GM12878 (cell line): Measurements from ENCODE around the gene ZCCHC17. TPM values are rescaled to one million over a fixed set of nuclear protein-coding genes. Genes with fewer than 3 reads are reported as not detected.

Experiments
- ATAC-seq: fragments of 200-7000 bp; cut with Tn5 transposase; 3 replicates; pipeline ENCODE4 v1.9.1; 2020; ENCODE audit warnings: mild to moderate bottlenecking, moderate library complexity
- BruUV-seq: library from RNA; stranded (reverse); fragments of 400-500 nt; replicated peaks from 2 replicates; lab custom pipeline; 2021; lab: Mats Ljungman, UMichigan
- CTCF ChIA-PET: fragments of 300-600 bp; sonication (Branson Sonifier 250); formaldehyde crosslinking; extraction: SDS; loops from one replicate; lab custom pipeline; 2021; ENCODE audit warnings: inconsistent platforms; lab: Yijun Ruan, JAX
- POLR2A ChIA-PET: fragments of 350-600 bp; formaldehyde crosslinking; extraction: SDS; loops from one replicate; lab custom pipeline; 2021; ENCODE audit warnings: inconsistent platforms; lab: Charles Lee
- RAD21 ChIA-PET: fragments of 300-600 bp; sonication (Branson Sonifier 250); formaldehyde crosslinking; loops from one replicate; lab custom pipeline; 2023; ENCODE audit warnings: antibody characterized with exemption; ENCODE audit not compliant: unreplicated experiment; lab: Charles Lee
- SMC1A ChIA-PET: fragments of 300-600 bp; sonication (Branson Sonifier 250); formaldehyde crosslinking; loops from one replicate; lab custom pipeline; 2023; ENCODE audit not compliant: unreplicated experiment, uncharacterized antibody; lab: Charles Lee
- DNase-seq: peaks from one replicate; pipeline ENCODE4 v3.0.0-alpha.2; 2011; ENCODE audit warnings: low read depth, low spot score
- FAIRE-seq: peaks from 3 replicates; lab custom pipeline; 2011; peaks lifted over from hg19 to GRCh38; lab: Jason Lieb, UNC
- H2AFZ ChIP-seq: 2 replicates; pipeline ENCODE4 v1.6.0; 2011; ENCODE audit warnings: low read depth, low read length, control low read depth; ENCODE audit not compliant: control insufficient read depth
- H3K27ac ChIP-seq: 2 replicates; pipeline ENCODE4 v1.5.1; 2011; ENCODE audit warnings: control low read depth; ENCODE audit not compliant: control insufficient read depth, insufficient read depth
- H3K27me3 ChIP-seq, 2 experiments: replicated peaks in 1 of 2; 2 replicates each; pipeline versions ENCODE4 v1.6.0 to v1.6.1; 2011; ENCODE audit warnings: low read length in 1 of 2; ENCODE audit not compliant: control insufficient read depth in 2 of 2, insufficient read depth in 2 of 2
- H3K36me3 ChIP-seq, 2 experiments: 2 replicates each; pipeline ENCODE4 v1.5.1; 2011; ENCODE audit warnings: low read length in 1 of 2; ENCODE audit not compliant: control insufficient read depth in 2 of 2, insufficient read depth in 2 of 2
- H3K4me1 ChIP-seq: 2 replicates; pipeline ENCODE4 v1.6.1; 2011; ENCODE audit warnings: mild to moderate bottlenecking, low read length, moderate library complexity, mixed read lengths; ENCODE audit not compliant: control insufficient read depth, insufficient read depth
- H3K4me2 ChIP-seq: 2 replicates; pipeline ENCODE4 v1.6.0; 2011; ENCODE audit warnings: control low read depth; ENCODE audit not compliant: control insufficient read depth, insufficient read depth
- H3K4me3 ChIP-seq: fragments of 200-600 bp; sonication (generic); 2 replicates; pipeline ENCODE4 v1.5.1; 2016
- H3K79me2 ChIP-seq: 2 replicates; pipeline ENCODE4 v1.6.0; 2011; ENCODE audit warnings: low read length; ENCODE audit not compliant: control insufficient read depth, insufficient read depth
- H3K9ac ChIP-seq: 2 replicates; pipeline ENCODE4 v1.8.0; 2011; ENCODE audit warnings: low read length, control low read depth, mixed read lengths; ENCODE audit not compliant: control insufficient read depth, insufficient read depth
- H3K9me3 ChIP-seq: replicated peaks from 3 replicates; pipeline ENCODE4 v1.5.1; 2011; ENCODE audit warnings: mild to moderate bottlenecking, low read length; ENCODE audit not compliant: control insufficient read depth, insufficient read depth
- H4K20me1 ChIP-seq: 2 replicates; pipeline ENCODE4 v1.6.0; 2011; ENCODE audit not compliant: control insufficient read depth, insufficient read depth
- CBFB ChIP-seq: IDR thresholded peaks from 2 replicates; pipeline ENCODE4 v1.6.1; 2016; ENCODE audit warnings: antibody characterized with exemption, low read depth
- CBX5 ChIP-seq: sonication (generic); IDR thresholded peaks from 2 replicates; pipeline ENCODE4 v1.6.1; 2016; ENCODE audit warnings: low read depth, moderate library complexity, mild to moderate bottlenecking, inconsistent platforms
- CREM ChIP-seq: IDR thresholded peaks from 2 replicates; pipeline ENCODE4 v1.6.1; 2014; ENCODE audit warnings: antibody characterized with exemption, low read depth
- EZH2 ChIP-seq: IDR thresholded peaks from 2 replicates; pipeline ENCODE4 v1.6.1; 2012; ENCODE audit warnings: low read depth, mild to moderate bottlenecking, control low read depth, inconsistent platforms, low read length, borderline replicate concordance; ENCODE audit not compliant: control insufficient read depth
- GABPA ChIP-seq: IDR thresholded peaks from 2 replicates; pipeline ENCODE4 v1.6.1; 2014; ENCODE audit warnings: antibody characterized with exemption, low read depth, mild to moderate bottlenecking, inconsistent platforms
- JUND ChIP-seq: IDR thresholded peaks from 2 replicates; pipeline ENCODE4 v1.6.1; 2012; ENCODE audit warnings: low read depth, mild to moderate bottlenecking, low read length, improper control_type of control experiment, moderate library complexity
- MEF2B ChIP-seq: fragments of 450-650 bp; IDR thresholded peaks from 2 replicates; pipeline ENCODE4 v1.6.1; 2018; ENCODE audit warnings: mild to moderate bottlenecking, moderate library complexity; ENCODE audit not compliant: partially characterized antibody, poor library complexity, severe bottlenecking
- RBBP5 ChIP-seq: fragments of 200-600 bp; sonication (generic); conservative IDR thresholded peaks from 2 replicates; pipeline ENCODE4 v1.6.1; 2016
- SMAD1 ChIP-seq: fragments of 450-650 bp; IDR thresholded peaks from 2 replicates; pipeline ENCODE4 v1.6.1; 2018; ENCODE audit warnings: mild to moderate bottlenecking, low read depth; ENCODE audit not compliant: partially characterized antibody
- TAF1 ChIP-seq: IDR thresholded peaks from 2 replicates; pipeline ENCODE4 v1.6.1; 2011; ENCODE audit warnings: mild to moderate bottlenecking, low read depth, low read length, borderline replicate concordance
- WGBS: methylation state at CpG from one replicate; pipeline ENCODE4 v1.1.6; 2016; ENCODE audit warnings: low lambda C conversion rate; ENCODE audit not compliant: insufficient replicate concordance, insufficient coverage; ENCODE audit errors: missing lambda C conversion rate; 5-methylcytosine and 5-hydroxymethylcytosine counted together
- in situ Hi-C: fragments of 300-500 bp; cut with MboI; formaldehyde crosslinking; loops from 9 replicates; pipeline ENCODE4 v1.14.3; 2018; ENCODE audit warnings: mixed read lengths
- intact Hi-C: fragments of 100-400 bp; cut with micrococcal nuclease; formaldehyde crosslinking; loops from one replicate; pipeline ENCODE4 v1.14.2; 2022; ENCODE audit not compliant: unreplicated experiment
- polyA plus RNA-seq, 11 experiments: library from polyadenylated mRNA; depleted of rRNA in 4 of 11; unstranded in 6 of 11; stranded (reverse) in 5 of 11; fragments of >200 nt; fragmentation: Nextera tagmentation in 4 of 11; fragmentation: Illumina TruSeq in 1 of 11; extraction: Ambion mirVana in 4 of 11; extraction: Trizol in 1 of 11; gene quantifications; 1 replicate in 1 of 11; 2 replicates in 10 of 11; pipeline versions ENCODE4 v1.2.1 to v1.2.3, GENCODE V29; 2011 to 2016; ENCODE audit warnings: inconsistent platforms in 2 of 11, missing spikeins in 2 of 11, low read depth in 1 of 11
- total RNA-seq, 4 experiments: library from RNA; depleted of rRNA in 3 of 4; stranded (reverse); fragments of >200 nt in 3 of 4; fragmentation: Illumina TruSeq in 1 of 4; extraction: Trizol in 1 of 4; gene quantifications; 2 replicates each; pipeline versions ENCODE4 v1.2.1 to v1.2.3, GENCODE V29; 2013 to 2021
- TF ChIP-seq, protein P1 (sequence below): fragments of 450-650 bp; conservative IDR thresholded peaks from 2 replicates; pipeline ENCODE4 v1.6.1; 2017; ENCODE audit warnings: mild to moderate bottlenecking, moderate library complexity
- TF ChIP-seq, protein P2 (sequence below): IDR thresholded peaks from 2 replicates; pipeline ENCODE4 v1.6.1; 2012; ENCODE audit warnings: low read depth, low read length, improper control_type of control experiment
- TF ChIP-seq, protein P3 (sequence below): IDR thresholded peaks from 2 replicates; pipeline ENCODE4 v1.6.1; 2011; ENCODE audit warnings: borderline replicate concordance, low read depth, mild to moderate bottlenecking, moderate library complexity, low read length; ENCODE audit not compliant: insufficient read depth, poor library complexity, severe bottlenecking

Gene ZCCHC17
- total and polyA plus RNA-seq, 10 of the 15 experiments (the other 5 are each of a cell fraction or from before 2014, with no cell fraction given) = 22.3 to 86.3 (median 47.0) TPM

DNA sequence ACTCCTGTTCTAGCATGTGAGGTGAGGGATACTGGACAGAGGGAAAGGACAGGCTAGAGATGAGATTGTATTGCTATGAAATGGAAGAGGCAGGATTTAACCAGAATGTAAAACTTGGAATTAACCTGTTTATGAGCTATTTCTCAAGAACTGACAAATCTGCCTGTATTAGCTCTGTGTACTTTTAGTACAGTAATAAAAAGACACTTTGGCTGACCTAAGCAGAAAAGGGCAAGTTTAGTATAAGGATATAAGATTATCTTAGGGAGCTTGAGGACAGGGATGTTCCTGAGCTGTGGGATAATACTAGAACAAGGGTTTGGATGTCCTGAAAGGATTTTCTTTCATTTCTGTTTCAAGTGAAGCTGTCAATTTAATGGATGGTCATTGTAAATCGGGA lies 11.2 kb downstream of the ZCCHC17 start:
- Histone ChIP-seq H3K9me3 (no peaks in the 10 kb centered on the region), H3K4me3 (no peak overlapping the region), H3K9ac (no peak overlapping the region), H3K36me3 (peaks cover 0 to 7% of the 10 kb centered on the region in 2 experiments; a peak in 1 of 4 replicates), H3K4me2 (no peak overlapping the region), H3K79me2 (no peaks in the 10 kb centered on the region), H2AFZ (no peak overlapping the region), H3K27me3 (no peaks in the 10 kb centered on the region), H4K20me1 (no peaks in the 10 kb centered on the region), H3K4me1 (no peaks in the 10 kb centered on the region), H3K27ac (no peak overlapping the region)
- in situ Hi-C loops (no loop called here), intact Hi-C loops (no loop called here)
- no TSS peak for BruUV-seq
- CTCF ChIA-PET = no interaction called here
- TF ChIP-seq, protein P1, sequence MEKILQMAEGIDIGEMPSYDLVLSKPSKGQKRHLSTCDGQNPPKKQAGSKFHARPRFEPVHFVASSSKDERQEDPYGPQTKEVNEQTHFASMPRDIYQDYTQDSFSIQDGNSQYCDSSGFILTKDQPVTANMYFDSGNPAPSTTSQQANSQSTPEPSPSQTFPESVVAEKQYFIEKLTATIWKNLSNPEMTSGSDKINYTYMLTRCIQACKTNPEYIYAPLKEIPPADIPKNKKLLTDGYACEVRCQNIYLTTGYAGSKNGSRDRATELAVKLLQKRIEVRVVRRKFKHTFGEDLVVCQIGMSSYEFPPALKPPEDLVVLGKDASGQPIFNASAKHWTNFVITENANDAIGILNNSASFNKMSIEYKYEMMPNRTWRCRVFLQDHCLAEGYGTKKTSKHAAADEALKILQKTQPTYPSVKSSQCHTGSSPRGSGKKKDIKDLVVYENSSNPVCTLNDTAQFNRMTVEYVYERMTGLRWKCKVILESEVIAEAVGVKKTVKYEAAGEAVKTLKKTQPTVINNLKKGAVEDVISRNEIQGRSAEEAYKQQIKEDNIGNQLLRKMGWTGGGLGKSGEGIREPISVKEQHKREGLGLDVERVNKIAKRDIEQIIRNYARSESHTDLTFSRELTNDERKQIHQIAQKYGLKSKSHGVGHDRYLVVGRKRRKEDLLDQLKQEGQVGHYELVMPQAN = no peak
- FAIRE-seq = no peak
- RAD21 ChIA-PET = no interaction called here
- WGBS = 0% methylated on average over 1 of the region's 1 CpG
- DNase-seq = no peak
- SMC1A ChIA-PET = interaction anchor here (1.1 to 1.2 kb wide), 4 partner anchors 10 to 21 kb away, joined by 3 to 5 read pairs (median 3); partner anchors contain the start of genes SNRNP40 and ZCCHC17
- ATAC-seq = no peak
- POLR2A ChIA-PET = interaction anchor here (1.7 kb wide), 1 partner anchor 10 kb away, joined by 4 read pairs; no protein-coding TSS in a partner anchor

DNA sequence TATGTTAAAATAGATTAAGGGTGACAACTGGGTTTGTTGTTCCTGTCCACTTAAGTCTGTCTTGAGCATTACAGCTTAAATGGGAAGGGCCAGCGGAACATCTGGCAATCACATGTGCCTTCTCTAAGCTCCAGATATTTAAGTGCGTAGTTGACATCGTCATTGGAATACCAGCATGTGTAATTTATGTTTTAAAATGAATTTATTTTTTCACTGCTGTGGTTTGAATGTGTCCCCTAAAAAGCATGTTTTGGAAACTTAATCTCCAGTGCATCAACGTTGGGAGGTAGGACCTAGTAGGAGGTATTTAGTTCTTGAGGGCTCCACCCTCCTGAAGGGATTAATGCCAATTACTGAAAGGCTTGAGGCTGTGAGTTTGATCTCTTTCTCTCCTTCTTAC lies 13.4 kb downstream of the ZCCHC17 start:
- ChIA-PET POLR2A (interaction anchor here (1.2 kb wide), 1 partner anchor 12 kb away, joined by 5 read pairs; no protein-coding TSS in a partner anchor), SMC1A (no interaction called here), CTCF (no interaction called here), RAD21 (no interaction called here)
- H3K36me3 ChIP-seq = peaks cover 0 to 10% of the 10 kb centered on the region in 2 experiments; a peak in 1 of 4 replicates
- no peak overlapping the region for H3K9ac ChIP-seq
- no peaks in the 10 kb centered on the region for H3K79me2 ChIP-seq
- H3K27ac ChIP-seq = no peak overlapping the region
- intact Hi-C loops = no loop called here
- H3K4me3 ChIP-seq = no peak overlapping the region
- in situ Hi-C loops = no loop called here
- no peaks in the 10 kb centered on the region for H3K9me3 ChIP-seq
- 97% methylated on average over 4 of the region's 4 CpGs for WGBS
- FAIRE-seq = no peak
- no peaks in the 10 kb centered on the region for H3K27me3 ChIP-seq
- no peaks in the 10 kb centered on the region for H4K20me1 ChIP-seq
- no TSS peak for BruUV-seq
- ATAC-seq = no peak
- no peak overlapping the region for H2AFZ ChIP-seq
- no peaks in the 10 kb centered on the region for H3K4me1 ChIP-seq
- no peak overlapping the region for H3K4me2 ChIP-seq
- no peak for DNase-seq
- TF ChIP-seq CBFB = no peak
- no peak for TF ChIP-seq GABPA
- TF ChIP-seq MEF2B = no peak
- no peak for TF ChIP-seq CREM
- no peak for TF ChIP-seq SMAD1
- TF ChIP-seq, protein P2, sequence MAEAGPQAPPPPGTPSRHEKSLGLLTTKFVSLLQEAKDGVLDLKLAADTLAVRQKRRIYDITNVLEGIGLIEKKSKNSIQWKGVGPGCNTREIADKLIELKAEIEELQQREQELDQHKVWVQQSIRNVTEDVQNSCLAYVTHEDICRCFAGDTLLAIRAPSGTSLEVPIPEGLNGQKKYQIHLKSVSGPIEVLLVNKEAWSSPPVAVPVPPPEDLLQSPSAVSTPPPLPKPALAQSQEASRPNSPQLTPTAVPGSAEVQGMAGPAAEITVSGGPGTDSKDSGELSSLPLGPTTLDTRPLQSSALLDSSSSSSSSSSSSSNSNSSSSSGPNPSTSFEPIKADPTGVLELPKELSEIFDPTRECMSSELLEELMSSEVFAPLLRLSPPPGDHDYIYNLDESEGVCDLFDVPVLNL = no peak
- no peak for TF ChIP-seq CBX5
- TF ChIP-seq TAF1 = no peak
- TF ChIP-seq, protein P3, sequence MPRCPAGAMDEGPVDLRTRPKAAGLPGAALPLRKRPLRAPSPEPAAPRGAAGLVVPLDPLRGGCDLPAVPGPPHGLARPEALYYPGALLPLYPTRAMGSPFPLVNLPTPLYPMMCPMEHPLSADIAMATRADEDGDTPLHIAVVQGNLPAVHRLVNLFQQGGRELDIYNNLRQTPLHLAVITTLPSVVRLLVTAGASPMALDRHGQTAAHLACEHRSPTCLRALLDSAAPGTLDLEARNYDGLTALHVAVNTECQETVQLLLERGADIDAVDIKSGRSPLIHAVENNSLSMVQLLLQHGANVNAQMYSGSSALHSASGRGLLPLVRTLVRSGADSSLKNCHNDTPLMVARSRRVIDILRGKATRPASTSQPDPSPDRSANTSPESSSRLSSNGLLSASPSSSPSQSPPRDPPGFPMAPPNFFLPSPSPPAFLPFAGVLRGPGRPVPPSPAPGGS = no peak
- no peak for TF ChIP-seq RBBP5
- TF ChIP-seq EZH2 = no peak
- TF ChIP-seq JUND = no peak
